Left ventricle myocardium inferior (tissue), 1 donor: ENCODE measurements around the gene SLC13A1. TPM values are rescaled to one million over a fixed set of nuclear protein-coding genes. Genes with fewer than 3 reads are reported as not detected.

ENCODE experiments used
- DNase-seq: peaks from one replicate; pipeline ENCODE4 v3.0.0-alpha.2; 2020
- H3K27ac ChIP-seq: fragments of 200-600 bp; replicated peaks from 2 replicates; pipeline ENCODE4 v1.8.0; 2021
- H3K27me3 ChIP-seq: fragments of 200-600 bp; 2 replicates; pipeline ENCODE4 v1.8.0; 2021; ENCODE audit warnings: low read depth
- H3K36me3 ChIP-seq: fragments of 200-600 bp; 2 replicates; pipeline ENCODE4 v1.8.0; 2021
- H3K4me1 ChIP-seq: fragments of 200-600 bp; 2 replicates; pipeline ENCODE4 v1.8.0; 2021
- H3K4me3 ChIP-seq: fragments of 200-600 bp; 2 replicates; pipeline ENCODE4 v1.8.0; 2021; ENCODE audit warnings: mild to moderate bottlenecking, moderate library complexity
- H3K9me3 ChIP-seq: fragments of 200-600 bp; replicated peaks from 2 replicates; pipeline ENCODE4 v1.8.0; 2021
- intact Hi-C: fragments of 100-400 bp; cut with micrococcal nuclease; formaldehyde crosslinking; loops from one replicate; pipeline ENCODE4 v1.11.0; 2022
- total RNA-seq: library from RNA; stranded (reverse); fragmentation: NEBNext Ultra II Directional; extraction: Animal tissue kit (Norgen Biotek cat#: 25700); gene quantifications from one replicate; pipeline ENCODE4 v1.2.1, GENCODE V29; 2021
- TF ChIP-seq, protein P1 (sequence below): fragments of 200-600 bp; IDR thresholded peaks from 2 replicates; pipeline ENCODE4 v1.8.0; 2021; ENCODE audit warnings: antibody characterized with exemption, mild to moderate bottlenecking, borderline replicate concordance
- donor health status: DM: no; HTN: yes; CAD: no; lungs with severe emphysema.

Gene SLC13A1
- total RNA-seq, 1 donor from 2014 or later: not detected

DNA sequence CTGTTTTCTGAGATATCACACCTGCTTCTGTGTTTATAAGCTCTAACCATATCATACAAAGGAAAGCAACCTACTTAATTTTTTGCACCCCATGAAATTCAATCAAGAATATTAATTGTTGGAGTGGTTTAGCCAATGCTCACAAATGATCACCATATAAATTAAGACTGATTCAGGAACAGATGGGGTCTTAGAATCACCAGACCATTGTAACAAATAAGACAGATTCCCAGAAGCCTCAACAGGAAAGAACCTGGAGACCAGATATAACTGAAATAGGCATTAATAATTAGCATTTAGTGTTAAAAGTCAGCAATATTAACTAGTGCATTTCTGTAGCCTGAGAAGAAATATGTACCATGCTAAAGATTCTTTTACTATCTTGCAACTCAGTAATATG is 73.6 kb downstream of the SLC13A1 start:
- Histone ChIP-seq H3K27ac (no peak overlapping the region), H3K4me1 (no peaks in the 10 kb centered on the region), H3K9me3 (no peaks in the 10 kb centered on the region), H3K27me3 (no peaks in the 10 kb centered on the region), H3K4me3 (no peak overlapping the region), H3K36me3 (no peaks in the 10 kb centered on the region)
- intact Hi-C loops: no loop called here
- DNase-seq: no peak
- TF ChIP-seq, protein P1, sequence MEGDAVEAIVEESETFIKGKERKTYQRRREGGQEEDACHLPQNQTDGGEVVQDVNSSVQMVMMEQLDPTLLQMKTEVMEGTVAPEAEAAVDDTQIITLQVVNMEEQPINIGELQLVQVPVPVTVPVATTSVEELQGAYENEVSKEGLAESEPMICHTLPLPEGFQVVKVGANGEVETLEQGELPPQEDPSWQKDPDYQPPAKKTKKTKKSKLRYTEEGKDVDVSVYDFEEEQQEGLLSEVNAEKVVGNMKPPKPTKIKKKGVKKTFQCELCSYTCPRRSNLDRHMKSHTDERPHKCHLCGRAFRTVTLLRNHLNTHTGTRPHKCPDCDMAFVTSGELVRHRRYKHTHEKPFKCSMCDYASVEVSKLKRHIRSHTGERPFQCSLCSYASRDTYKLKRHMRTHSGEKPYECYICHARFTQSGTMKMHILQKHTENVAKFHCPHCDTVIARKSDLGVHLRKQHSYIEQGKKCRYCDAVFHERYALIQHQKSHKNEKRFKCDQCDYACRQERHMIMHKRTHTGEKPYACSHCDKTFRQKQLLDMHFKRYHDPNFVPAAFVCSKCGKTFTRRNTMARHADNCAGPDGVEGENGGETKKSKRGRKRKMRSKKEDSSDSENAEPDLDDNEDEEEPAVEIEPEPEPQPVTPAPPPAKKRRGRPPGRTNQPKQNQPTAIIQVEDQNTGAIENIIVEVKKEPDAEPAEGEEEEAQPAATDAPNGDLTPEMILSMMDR: no peak

DNA sequence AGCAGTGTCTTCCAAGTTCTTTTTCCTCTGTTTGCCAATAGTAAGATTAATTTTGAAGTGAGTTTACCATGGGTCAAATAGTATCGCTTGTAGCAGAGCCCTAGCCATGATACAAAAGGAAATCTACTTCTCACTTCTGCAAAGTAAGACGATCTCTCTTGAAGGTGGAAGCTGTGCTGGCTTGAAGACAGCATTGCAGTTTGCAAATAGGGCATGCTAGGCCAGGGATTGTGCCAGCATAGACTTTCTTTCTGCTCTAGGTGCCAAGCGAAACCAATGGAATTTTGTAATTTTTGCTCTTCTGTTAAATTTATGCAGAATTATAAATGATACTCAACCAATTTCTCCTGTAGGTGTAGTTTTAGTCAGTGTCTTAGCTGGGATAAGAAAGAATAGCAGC is 74.5 kb downstream of the SLC13A1 start:
- H3K36me3 ChIP-seq: no peaks in the 10 kb centered on the region
- no peaks in the 10 kb centered on the region for H3K4me1 ChIP-seq
- intact Hi-C loops: no loop called here
- no peak for DNase-seq
- TF ChIP-seq, protein P1: no peak
- H3K27me3 ChIP-seq: no peaks in the 10 kb centered on the region
- H3K27ac ChIP-seq: no peak overlapping the region
- H3K4me3 ChIP-seq: no peak overlapping the region
- H3K9me3 ChIP-seq: no peaks in the 10 kb centered on the region

DNA sequence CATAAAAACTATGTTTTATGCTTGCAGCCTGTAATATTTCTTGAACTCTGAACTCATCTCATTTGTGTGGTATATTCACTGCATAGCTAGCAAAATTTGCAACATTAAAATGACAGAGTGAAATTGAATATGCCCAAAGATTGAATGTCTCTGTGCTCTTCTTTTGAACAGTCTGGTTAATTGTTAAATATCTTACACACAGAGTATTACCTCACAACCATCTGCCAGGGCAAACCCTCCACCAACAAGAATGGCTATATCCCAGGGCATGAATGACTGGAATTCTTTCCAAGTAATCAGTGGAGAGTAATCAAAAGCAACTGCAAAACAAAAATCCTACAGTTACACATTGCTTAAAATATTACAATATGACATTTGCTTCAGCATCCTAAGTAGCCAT is 76.9 kb downstream of the SLC13A1 start:
- intact Hi-C loops: no loop called here
- DNase-seq: no peak
- Histone ChIP-seq H3K4me1 (no peaks in the 10 kb centered on the region), H3K4me3 (no peak overlapping the region), H3K27me3 (no peaks in the 10 kb centered on the region), H3K9me3 (no peaks in the 10 kb centered on the region), H3K27ac (no peak overlapping the region), H3K36me3 (no peaks in the 10 kb centered on the region)
- TF ChIP-seq, protein P1: no peak

DNA sequence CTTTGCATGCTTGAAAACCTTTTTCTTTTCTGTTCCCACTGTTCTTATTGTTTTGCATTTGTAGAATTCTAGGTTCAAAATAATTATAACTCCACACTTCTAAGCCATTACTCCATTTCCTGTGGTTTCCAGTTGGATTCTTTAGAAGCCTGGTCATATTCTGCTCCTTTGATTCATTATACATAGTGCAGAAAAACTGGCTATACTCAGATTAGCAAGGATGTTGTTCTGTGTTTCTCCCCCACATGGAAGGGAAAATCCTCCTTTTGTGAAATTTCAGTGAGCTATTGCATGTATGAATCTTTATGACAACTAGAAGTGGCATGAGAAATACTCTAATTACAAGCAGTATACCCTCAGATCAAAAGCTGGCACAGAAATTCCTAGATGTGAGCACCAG is 79.5 kb downstream of the SLC13A1 start:
- H3K27me3 ChIP-seq: no peaks in the 10 kb centered on the region
- no peak overlapping the region for H3K27ac ChIP-seq
- no peaks in the 10 kb centered on the region for H3K36me3 ChIP-seq
- no peaks in the 10 kb centered on the region for H3K9me3 ChIP-seq
- H3K4me1 ChIP-seq: no peaks in the 10 kb centered on the region
- intact Hi-C loops: no loop called here
- TF ChIP-seq, protein P1: no peak
- DNase-seq: no peak
- no peak overlapping the region for H3K4me3 ChIP-seq

DNA sequence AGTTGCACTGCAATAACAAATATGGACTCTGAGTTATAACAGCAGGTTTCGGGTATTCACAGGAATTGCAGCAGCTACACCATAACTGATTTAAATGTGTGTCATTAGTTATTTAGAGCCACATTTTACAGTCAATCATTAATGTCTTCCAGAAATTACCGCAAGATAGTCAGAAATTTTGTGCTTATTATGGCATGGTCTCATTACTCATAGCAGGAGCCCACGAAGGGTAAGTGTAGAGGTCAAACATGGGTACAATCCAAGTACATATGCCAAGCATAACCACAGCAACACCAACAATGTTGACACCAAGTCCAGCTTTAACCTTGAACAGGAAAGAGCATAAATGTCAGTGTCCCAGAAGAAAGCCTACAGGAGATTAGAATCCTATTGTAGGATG is 84.4 kb downstream of the SLC13A1 start:
- H3K36me3 ChIP-seq: no peaks in the 10 kb centered on the region
- H3K27ac ChIP-seq: no peak overlapping the region
- no peaks in the 10 kb centered on the region for H3K9me3 ChIP-seq
- no peaks in the 10 kb centered on the region for H3K4me1 ChIP-seq
- no peaks in the 10 kb centered on the region for H3K27me3 ChIP-seq
- no peak overlapping the region for H3K4me3 ChIP-seq
- intact Hi-C loops: no loop called here
- TF ChIP-seq, protein P1: no peak
- DNase-seq: no peak

DNA sequence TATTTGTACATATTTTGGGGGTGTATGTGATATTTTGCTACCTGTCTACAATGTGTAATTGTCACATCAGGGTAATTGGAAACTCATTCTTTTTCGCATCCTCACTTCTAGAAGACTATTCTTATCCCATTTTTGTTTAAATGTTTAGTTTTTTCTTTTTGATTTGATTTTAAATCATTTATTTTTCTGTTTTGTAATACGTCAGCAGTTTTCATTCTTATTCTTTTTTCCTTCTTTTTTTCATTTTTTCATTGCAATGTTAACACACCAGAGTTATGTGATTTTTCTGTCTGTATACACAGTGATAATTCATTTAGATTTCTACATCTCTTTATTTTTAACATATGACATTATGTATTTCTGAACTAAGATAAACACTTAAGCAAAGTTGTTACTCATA is 85.5 kb downstream of the SLC13A1 start:
- intact Hi-C loops: no loop called here
- TF ChIP-seq, protein P1: no peak

More for the DNA sequence above, 85.5 kb downstream of the SLC13A1 start:
- no peak for DNase-seq
- no peaks in the 10 kb centered on the region for H3K4me1 ChIP-seq
- H3K4me3 ChIP-seq: no peak overlapping the region
- H3K27ac ChIP-seq: no peak overlapping the region
- peaks cover 5% of the 10 kb centered on the region for H3K9me3 ChIP-seq
- H3K36me3 ChIP-seq: no peaks in the 10 kb centered on the region
- no peaks in the 10 kb centered on the region for H3K27me3 ChIP-seq
